Activated CD4-positive, CD25-positive, alpha-beta regulatory T cell treated with anti-CD3 and anti-CD28 coated beads, Interleukin-2, amount 50 U/mL, for 16 hours (primary cell): ENCODE data around the gene RSRP1.
"Not testable (repeated sequence)": the region's sequence is repeated elsewhere in the genome, so short reads cannot be mapped to it uniquely, and the experiment has no call there.

Source experiments
- DNase-seq: peaks from one replicate; pipeline ENCODE4 v3.0.0-alpha.2; 2020; ENCODE audit warnings: low read depth, low spot score

Gene RSRP1

GRCh38 chr1:25256578-25256965 lies 9.3 kb upstream of the RSRP1 start:
- DNase-seq, result no peak

- no peak for DNase-seq
Observed at GRCh38 chr1:25255706-25256577, 8.7 kb upstream of the RSRP1 start.

GRCh38 chr1:25253911-25254310 lies 6.7 kb upstream of the RSRP1 start:
- no peak for DNase-seq

- no peak for DNase-seq
Observed at GRCh38 chr1:25247829-25248754, 838 bp upstream of the RSRP1 start.

GRCh38 chr1:25246600-25247023 lies 642 bp downstream of the RSRP1 start:
- no peak for DNase-seq

- no peak for DNase-seq
Observed at GRCh38 chr1:25245809-25246599, 1.2 kb downstream of the RSRP1 start.

- no peak for DNase-seq
Observed at GRCh38 chr1:25245393-25245792, 1.9 kb downstream of the RSRP1 start.

GRCh38 chr1:25243907-25244306 lies 3.3 kb downstream of the RSRP1 start:
- DNase-seq, result no peak

- peak; percentile 70 for DNase-seq
Observed at GRCh38 chr1:25239681-25240541, 7.3 kb downstream of the RSRP1 start.

GRCh38 chr1:25238046-25238445 lies 9.2 kb downstream of the RSRP1 start:
- no peak for DNase-seq

- DNase-seq, result not testable (repeated sequence)
Observed at GRCh38 chr1:25236261-25236660, 11.0 kb downstream of the RSRP1 start.

GRCh38 chr1:25235411-25235810 lies 11.8 kb downstream of the RSRP1 start:
- DNase-seq, result not testable (repeated sequence)

- DNase-seq, result peak; percentile 15
Observed at GRCh38 chr1:25232866-25233784, 14.1 kb downstream of the RSRP1 start.

GRCh38 chr1:25232027-25232865 lies 15.0 kb downstream of the RSRP1 start, which contains the start of gene SYF2:
TSS of gene SYF2 (minus strand) at chr1:25232502. CDS start at chr1:25232467, 35 bp downstream.
- peak; percentile 85 for DNase-seq

GRCh38 chr1:25223471-25223870 lies 23.8 kb downstream of the RSRP1 start:
- no peak for DNase-seq

- DNase-seq, result no peak
Observed at GRCh38 chr1:25222606-25223005, 24.6 kb downstream of the RSRP1 start.

- no peak for DNase-seq
Observed at GRCh38 chr1:25220666-25221065, 26.6 kb downstream of the RSRP1 start.

- no peak for DNase-seq
Observed at GRCh38 chr1:25219661-25220251, 27.5 kb downstream of the RSRP1 start.
